ENCODE data around the gene GNB1L. TPM values are rescaled to one million over a fixed set of nuclear protein-coding genes. Genes with fewer than 3 reads are reported as not detected.

Gene GNB1L
- total and polyA plus RNA-seq, 9 of the 15 experiments (the other 6 are each of a cell fraction or from before 2014, with no cell fraction given) = 0.56 to 50.5 (median 10.2) TPM

- no peak for TF ChIP-seq E2F4 (CRISPR knock-in tag; IDR thresholded peaks at IDR 0.05; ENCODE audit: low read depth)
- TF ChIP-seq HNRNPL (IDR thresholded peaks at IDR 0.05; ENCODE audit: low read depth, low read length) = 0 out of 2 replicates have a peak, but pooled peaks have one; percentile 27
- no peak for TF ChIP-seq CHD7 (IDR thresholded peaks at IDR 0.05; ENCODE audit: low read depth, low read length)
- no peak for TF ChIP-seq TFE3 (CRISPR knock-in tag; IDR thresholded peaks at IDR 0.05)
- 0 out of 2 replicates have a peak, but pooled peaks have one; percentile 47 for TF ChIP-seq SMARCE1 (IDR thresholded peaks at IDR 0.05)
- peak; percentile 73 for TF ChIP-seq CTBP1 (IDR thresholded peaks at IDR 0.05; ENCODE audit: borderline replicate concordance)
- no peak for TF ChIP-seq TFAM (CRISPR knock-in tag; conservative IDR thresholded peaks at IDR 0.05)
- no peak for TF ChIP-seq CAMTA2 (CRISPR knock-in tag; conservative IDR thresholded peaks at IDR 0.05)
- no peak for TF ChIP-seq FOXK2 (conservative IDR thresholded peaks at IDR 0.05 in 1 of 2, IDR thresholded peaks at IDR 0.05 in 1 of 2; ENCODE audit: low read depth in 2 of 2)
- TF ChIP-seq HNRNPLL (IDR thresholded peaks at IDR 0.05; ENCODE audit: low read depth, low read length, poor library complexity, severe bottlenecking) = peak; percentile 20
- TF ChIP-seq SIN3B (IDR thresholded peaks at IDR 0.05; ENCODE audit: low read depth) = no peak
- TF ChIP-seq HNRNPK (IDR thresholded peaks at IDR 0.05; ENCODE audit: low read depth, low read length, poor library complexity, severe bottlenecking) = no peak
These were observed 87.9 kb downstream of the GNB1L start (continued) for GRCh38 chr22:19766511-19767426.
